ENCODE data around the gene MYO6.

MYO6 gene

DNA sequence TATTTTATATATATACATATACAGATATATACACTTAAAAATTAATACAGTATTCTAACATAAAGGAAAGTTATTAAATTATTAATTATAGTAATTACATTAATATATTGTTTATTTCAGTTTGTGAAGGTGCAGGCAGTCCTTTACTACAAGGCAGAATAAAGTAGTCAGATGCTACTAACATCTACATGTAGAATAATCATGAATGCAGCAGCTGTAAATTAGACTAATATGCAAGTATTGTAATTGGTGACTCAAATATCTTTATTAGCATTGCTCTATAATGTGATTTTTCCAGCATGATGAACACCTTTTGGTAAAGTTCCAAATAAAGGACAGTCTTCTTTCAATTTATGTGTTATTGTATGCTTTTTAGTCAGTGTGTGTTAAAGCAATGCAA, 17.3 kb downstream of the MYO6 start:
- ATAC-seq (no peak), DNase-seq (no peak)

DNA sequence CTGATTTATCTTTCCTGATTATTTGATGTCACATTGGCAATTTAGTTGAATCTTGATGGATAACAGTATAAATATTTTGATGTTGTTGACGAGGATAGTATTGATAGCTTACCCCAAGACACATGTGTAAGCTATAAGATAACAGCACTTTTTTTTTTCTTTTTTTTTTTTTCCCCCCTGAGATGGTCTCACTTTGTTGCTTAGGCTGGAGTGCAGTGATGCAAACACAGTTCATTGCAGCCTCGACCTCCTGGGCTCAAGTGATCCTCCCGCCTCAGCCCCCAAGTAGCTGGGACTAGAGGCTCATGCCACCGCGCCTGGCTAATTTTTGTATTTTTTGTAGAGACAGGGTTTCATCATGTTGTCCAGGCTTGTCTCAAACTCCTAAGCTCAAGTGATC, 21.8 kb downstream of the MYO6 start:
- ATAC-seq (no peak), DNase-seq (no peak)

DNA sequence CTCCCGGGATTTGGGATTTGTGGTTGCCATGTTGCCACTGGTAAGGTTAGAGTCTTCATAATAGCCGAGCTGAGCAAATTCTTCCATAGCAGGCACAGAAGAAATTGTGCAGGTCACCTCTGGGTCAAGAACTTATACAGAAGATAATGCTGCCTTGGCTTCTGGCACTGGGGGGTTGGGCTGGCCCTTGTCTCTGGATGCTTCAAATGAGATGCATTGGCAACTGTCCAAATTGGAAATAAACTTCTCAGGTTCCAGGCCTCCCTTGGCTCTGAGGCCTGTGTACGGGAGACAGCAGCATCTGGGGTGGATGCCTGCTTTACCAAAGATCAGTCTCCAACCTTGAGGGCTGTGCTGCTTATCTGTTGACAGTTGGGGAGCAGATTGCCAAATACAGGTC, 26.2 kb downstream of the MYO6 start:
- DNase-seq = no peak
- no peak for ATAC-seq

DNA sequence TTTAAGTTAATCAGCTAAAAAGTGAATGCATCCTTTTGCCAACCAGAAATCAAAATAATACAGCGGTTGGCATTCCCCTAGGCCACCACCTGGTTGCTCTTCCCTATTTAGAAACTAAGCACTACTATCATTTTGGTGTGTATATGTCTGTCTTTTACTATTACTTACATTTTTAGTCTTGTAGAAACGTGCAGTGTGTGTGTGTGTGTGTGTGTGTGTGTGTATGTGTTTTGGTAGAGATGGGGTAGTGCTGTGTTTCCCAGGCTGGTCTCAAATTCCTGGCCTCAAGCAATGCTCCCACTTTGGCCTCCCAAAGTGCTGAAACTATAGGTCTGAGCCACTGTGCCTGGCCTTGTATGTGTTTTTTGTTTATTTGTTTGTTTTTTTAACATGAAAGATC, 27.4 kb downstream of the MYO6 start:
- DNase-seq (no peak), ATAC-seq (no peak)

DNA sequence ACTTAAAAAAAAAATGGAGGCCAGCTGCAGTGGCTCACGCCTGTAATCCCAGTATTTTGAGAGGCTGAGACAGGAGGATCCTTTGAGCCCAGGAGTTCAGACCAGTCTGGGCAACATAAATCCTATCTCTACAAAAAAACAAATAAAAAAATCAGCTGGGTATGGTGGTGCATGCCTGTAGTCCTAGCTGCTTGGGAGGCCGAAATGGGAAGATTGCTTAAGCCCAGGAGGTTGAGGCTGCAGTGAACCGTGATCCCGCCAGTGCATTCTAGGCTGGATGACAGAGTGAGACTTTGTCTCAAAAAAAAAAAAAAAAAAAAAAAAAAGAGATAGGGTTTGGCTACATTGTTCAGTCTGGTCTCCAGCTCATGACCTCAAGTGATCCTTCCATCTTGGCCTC, 29.7 kb downstream of the MYO6 start:
- DNase-seq = no peak
- no peak for ATAC-seq

DNA sequence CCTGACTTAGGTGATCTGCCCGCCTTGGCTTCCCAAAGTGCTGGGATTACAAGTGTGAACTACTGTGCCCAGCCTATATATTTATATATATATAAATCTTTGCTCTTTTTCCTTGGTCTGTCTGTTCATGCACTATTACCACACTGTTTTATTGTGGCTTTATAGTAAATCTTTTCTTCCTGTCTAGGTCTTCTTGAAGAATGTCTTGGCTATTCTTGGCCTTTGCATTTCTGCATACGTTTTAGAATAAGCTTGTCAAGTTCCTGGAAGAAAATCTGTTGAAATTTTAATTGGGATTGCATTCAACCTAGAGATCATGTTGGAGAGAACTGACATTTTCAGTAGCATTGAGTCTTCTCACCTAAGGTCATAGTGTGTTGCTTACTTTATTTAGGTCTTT, 37.1 kb downstream of the MYO6 start:
- ATAC-seq (no peak), DNase-seq (no peak)

DNA sequence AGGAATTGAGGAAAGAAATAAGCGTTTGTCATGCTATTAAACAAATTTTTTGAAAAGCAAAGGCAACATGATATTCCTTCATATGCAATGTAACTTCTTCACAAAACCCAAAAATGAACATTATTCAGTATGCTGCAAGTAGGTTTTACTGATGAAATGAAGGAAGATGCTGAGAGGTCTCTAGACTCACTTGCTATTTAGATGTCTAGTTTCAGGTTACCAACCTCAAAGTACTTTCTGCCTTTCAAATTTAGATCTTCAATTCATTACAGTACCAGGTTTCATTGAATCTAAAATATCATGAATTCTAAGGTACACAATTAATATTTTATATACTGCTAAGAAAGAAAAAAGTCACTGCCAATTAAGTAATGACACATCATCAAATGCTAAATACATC, 39.9 kb downstream of the MYO6 start:
- DNase-seq = no peak
- no peak for ATAC-seq

DNA sequence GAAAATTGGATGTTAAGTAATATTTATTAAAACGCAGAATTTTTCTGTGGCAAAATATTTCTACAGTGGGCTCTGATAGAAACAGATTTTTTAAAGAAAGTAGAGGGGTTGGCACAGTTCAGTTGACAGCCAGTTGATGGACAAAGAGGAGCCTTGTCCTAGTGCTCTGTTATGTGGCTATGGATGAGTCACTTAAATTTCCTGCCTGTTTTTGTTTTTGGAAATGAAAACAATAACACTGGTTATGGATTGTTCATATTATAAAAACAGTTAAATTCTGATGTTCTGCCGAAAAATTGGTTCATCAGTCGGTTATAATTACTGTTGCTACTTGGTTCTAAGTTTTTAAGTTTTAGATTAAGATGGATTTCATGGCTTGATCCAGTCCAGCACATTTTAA, 42.8 kb downstream of the MYO6 start:
- no peak for DNase-seq
- no peak for ATAC-seq

DNA sequence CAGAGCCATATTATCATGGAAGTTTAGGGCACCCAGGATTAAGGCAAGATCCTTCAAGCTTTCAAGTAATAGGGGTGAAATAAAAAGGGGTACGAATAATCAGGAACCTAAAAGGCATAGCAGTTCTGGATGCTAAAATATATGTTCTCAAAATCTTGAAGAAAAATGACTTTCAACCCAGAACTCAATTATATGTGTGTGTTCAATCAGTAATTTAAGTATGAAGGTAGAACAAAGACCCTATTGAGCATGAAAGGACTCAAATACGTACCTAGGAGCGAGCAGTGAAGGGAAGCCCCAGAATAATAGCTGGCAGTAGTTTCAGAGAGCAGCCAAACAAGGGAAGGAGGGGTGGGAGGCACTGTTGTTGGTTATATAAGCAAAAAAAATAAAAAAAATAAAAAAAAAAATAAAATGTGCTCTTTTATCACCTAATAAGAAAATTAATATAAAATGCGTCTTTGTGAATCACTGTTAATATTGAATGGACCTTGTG, 45.4 kb downstream of the MYO6 start:
- DNase-seq (no peak), ATAC-seq (no peak)

DNA sequence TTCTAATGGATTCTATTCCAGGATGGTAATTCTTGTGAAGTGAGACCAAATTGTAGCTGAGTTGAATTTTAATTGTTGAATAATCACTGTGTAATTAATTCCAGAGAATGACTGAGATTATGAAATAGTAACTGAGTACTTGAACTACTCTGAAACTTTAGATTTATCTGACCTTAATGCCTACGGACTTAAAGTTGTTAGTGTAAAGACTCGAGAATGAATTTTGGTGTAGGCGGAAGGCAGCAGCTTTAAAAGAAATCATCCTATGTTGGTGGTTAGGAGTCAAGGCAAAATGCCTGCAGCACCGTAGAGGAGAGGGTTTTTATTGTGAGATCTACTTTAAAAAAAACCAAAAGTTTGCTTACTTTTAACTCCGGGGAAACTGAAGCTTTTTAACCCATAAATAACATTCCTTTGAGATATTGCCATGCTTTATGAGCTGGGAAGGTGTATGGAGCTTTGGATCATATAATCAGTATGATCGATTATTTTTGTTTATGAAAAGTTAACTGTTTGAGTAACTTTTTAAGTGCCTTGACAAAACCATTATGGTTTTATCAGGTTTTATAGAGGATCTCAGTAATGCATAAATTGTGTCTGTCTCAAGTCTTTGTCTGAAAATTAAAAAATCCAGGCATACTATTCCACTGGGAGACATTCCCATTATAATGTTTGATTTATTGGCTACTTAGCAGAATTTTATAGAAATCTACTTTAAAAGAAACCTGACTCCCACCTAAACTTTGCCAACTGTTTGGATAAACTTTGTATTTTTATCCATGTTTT, 46.1 kb downstream of the MYO6 start:
- ATAC-seq (no peak), DNase-seq (no peak)

DNA sequence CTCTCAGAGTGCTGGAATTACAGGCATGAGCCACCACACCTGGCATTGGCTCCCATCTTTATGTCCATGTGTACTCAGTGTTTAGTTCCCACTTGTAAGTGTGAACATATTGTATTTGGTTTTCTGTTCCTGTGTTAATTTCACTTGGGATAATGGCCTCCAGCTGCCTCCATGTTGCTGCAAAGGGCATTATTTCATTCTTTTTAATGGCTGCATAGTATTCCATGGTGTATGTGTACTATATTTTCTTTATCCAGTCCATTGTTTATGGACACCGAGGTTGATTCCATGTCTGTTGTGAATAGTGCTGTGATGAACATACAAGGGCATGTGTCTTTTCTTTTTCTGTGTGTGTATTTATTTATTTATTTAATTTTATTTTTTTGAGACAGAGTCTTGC, 47.7 kb downstream of the MYO6 start:
- ATAC-seq = no peak
- no peak for DNase-seq

DNA sequence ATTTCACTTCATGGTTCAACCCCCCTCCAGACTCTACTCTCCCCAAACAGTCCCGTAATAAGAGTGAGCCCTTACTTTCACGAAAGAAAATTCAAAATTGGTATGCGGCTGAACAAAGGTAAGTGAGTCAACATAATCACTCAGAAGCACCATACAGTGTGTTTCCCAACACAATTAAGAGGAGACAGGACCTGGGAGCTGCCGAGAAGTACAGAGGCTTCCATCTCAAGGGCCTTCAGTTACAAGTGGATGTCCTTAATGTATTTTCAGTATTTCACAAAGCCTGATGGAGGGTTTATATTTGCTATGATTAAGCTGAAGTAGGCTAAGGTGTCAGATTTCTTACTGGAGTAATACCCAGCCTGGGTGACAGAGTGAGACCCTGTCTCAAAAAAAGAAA, 51.1 kb downstream of the MYO6 start:
- DNase-seq (no peak), ATAC-seq (no peak)

DNA sequence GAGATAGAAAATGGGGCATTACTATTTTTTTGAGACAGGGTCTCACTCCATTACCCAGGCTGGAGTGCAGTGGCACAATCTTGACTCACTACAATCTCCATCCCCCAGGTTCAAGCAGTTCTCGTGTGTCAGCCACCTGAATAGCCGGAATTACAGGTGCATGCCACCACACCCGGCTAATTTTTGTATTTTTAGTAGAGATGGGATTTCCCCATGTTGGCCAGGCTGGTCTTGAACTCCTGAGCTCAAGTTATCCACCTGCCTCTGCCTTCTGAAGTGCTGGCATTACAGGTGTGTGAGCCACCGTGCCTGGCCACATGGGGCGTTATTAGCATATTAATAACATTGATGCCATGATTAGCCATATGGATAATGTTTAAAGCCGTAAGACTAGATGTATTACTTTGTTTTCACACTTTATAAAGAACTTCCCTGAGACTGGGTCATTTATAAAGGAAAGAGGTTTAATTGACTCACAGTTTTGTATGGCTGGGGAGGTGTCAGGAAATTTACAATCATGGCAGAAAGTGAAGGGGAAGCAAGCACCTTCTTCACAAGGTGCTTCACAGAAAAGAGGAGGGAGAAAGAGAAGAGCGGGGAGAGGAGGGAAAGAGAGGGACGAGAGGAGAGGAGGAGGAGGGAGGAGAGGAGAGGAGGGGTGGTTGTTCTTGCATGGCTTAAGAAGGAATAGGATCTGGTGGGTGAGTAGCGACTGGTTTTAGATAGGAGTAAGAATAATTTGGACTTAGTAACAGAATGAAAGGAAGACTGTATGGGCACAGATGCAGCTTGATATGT, 51.9 kb downstream of the MYO6 start:
- ATAC-seq (no peak), DNase-seq (no peak)

DNA sequence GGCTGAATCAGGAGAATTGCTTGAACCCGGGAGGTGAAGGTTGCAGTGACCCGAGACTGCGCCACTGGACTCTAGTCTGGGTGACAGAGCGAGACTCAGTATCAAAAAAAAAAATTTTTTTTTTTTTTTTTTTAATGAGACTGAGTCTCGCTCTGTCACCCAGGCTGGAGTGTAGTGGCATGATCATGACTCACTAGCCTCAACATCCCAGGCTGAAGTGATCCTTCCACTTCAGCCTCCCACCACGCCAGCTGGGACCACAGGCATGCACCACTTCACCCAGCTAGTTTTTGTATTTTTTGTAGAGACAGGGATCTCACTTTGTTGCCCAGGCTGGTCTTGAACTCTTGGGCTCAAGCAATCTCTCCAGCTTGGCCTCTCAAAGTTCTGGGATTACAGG, 53.3 kb downstream of the MYO6 start:
- no peak for DNase-seq

DNA sequence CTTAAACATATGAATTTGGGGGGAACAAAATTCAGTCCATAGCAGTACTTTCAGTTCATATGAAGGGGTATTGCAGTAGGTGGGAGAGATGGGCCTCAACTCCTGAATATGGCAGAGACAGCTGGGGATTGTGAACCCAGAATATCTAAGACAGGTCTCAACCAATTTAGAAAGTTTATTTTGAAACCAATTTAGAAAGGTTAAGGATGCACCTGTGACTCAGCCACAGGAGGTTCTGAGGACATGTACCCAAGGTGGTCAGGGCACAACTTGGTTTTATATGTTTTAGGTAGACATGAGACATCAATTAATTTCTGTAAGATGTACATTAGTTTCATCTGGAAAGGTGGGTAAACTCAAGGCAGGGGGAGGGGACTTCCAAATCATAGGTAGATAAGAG, 59.5 kb downstream of the MYO6 start:
- DNase-seq (no peak), ATAC-seq (no peak)

More for the DNA sequence above, 53.3 kb downstream of the MYO6 start:
- ATAC-seq = no peak

DNA sequence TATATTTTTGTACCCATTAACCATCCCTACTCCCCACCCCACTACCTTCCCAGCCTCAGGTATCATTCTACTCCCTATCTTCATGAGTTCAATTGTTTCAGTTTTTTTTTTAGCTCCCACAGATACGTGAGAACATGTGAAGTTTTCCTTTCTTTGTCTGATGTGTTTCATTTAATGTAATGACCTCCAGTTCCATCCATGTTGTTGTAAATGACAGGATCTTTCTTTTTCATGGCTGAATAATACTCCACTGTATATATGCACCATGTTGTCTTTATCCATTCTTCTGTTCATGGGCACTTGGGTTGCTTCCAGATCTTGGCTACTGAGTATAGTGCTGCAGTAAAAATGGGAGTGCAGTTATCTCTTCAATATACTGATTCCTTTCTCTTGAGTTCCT, 63.5 kb downstream of the MYO6 start:
- ATAC-seq = no peak
- no peak for DNase-seq

DNA sequence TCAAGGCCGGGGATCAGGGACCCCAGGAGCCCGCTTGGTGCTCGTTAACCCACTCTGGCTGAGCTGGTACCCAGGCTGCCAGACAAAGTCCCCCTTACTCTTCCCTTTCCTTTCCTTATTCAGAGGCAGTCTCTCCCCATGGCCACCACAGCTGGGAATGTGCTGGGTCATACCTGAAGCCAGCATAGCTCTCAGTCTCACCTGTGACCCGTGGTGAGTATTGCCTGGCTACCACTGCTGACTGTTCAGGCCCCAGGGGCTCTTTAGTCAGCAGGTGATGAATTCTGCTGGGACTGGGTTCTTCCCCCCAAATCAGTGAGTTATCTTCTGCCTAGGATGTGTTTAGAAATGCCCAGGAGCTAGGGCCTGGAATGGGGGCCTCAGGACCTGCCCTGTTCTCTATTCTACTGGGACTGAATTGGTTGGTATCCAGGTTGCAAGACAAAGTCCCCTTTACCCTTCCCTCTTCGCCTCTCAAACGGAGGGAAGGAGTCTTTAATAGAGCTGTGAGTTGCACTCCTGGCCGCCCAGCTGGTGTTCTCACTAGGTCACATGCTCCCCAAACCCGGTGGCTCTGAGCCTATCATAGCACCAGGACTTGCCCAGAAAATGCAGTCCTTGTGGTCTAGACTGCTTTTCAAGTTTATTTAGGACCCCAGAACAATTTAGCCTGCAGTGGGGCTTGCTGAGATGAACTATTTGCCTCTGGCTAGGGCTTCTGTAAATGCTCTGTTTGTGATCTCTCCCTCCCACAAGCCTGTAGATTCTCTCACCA, 64.6 kb downstream of the MYO6 start:
- DNase-seq = no peak
- ATAC-seq = no peak

DNA sequence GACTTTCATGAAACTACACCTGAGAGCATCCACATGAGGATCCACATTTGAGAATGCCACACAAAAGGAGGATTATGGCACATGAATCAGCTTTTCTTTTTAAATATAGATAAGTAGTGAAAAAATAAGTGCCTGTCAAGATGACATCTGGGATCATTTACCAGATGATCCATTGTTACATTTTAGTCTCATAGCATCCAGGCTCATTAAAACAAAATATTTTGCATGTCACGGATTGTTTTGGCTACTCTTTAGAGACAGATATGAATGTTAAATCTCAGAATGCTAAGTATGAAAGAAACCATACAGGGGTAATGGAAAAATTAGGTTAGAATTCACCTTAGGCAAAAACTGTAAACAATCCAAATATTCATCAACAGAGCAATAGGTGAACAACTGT, 66.7 kb downstream of the MYO6 start:
- DNase-seq (no peak), ATAC-seq (no peak)

DNA sequence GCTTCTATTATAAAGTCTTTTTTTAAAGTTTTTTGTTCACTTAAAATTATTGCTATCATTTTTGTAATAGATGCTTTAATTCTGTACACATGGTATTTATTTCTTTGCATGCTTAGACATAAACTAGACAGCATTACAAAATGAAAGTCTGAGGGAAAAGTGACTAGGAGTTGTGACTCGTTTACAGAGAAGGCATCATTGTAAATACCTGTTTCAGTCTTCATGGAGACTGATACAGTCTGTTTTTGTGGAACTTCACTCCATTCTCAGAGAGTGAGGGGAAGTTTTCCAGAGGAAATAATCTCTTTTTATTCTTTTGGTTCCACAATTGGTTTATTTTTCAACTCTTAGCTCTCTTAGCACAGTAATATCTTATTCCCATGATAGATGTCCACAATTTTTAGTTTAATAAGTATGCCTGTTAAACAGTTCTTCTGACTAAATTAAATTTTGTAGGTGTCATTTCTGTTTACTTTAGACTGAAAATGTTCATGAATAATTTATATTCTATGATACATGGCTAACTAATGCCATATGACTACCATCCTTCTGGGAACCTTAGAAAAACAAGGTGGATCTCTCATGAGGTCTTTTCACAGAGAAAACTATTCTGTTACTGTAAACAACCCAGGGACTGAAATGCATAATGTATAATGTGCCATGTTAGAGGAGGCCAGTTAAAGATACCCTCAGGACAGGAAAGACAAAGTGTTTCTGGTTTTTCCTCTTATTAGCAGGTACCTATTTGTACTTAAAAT, 69.2 kb downstream of the MYO6 start:
- DNase-seq (no peak), ATAC-seq (no peak)

DNA sequence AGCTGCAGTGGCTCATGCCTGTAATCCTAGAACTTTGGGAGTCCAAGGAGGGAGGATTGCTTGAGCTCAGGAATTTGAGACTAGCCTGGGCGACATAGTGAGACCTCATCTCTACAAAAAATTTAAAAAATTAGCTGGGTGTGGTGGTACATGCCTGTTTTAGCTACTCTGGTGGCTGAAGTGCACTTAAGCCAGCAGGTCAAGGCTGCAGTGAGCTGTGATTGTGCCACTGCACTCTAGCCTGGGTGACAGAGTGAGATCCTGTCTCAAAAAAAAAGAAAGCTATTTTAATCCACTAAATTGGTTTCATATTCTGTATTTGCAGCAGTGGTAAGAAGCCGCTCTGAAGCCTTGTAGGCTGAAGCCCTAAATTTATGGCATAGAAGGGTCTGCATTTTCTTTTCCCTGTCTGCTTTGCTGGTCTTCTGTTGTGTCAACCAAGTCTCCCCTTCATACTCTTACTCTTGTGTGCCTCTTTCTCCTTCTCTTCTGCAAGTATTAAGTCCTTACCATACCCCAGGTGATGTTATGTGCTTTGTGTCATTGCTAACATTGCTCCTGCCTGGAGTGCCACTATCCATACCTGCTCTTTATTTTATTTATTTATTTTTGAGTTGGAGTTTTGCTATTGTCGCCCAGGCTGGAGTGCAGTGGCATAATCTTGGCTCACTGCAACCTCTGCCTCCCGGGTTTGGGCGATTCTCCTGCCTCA, 70.9 kb downstream of the MYO6 start:
- no peak for ATAC-seq
- DNase-seq = no peak

DNA sequence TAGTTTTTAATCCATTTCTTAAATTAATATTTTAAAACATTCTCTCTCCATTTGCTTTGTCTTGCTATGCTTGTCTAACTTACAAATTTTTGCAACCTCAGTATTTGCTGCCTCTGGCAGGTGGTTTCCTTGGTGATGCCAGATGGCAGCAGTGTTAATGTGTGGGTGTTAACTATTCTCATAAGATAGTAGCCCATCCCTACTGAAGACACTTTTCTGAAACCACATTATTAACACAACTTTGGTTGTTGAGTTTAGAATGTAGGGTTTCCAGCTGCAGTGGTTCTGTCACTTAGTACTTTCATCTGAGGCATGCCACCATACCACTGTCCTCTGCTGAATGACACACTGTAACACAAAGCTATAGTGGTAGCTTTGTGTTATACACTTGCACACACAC, 75.1 kb downstream of the MYO6 start:
- no peak for ATAC-seq
- DNase-seq = no peak

DNA sequence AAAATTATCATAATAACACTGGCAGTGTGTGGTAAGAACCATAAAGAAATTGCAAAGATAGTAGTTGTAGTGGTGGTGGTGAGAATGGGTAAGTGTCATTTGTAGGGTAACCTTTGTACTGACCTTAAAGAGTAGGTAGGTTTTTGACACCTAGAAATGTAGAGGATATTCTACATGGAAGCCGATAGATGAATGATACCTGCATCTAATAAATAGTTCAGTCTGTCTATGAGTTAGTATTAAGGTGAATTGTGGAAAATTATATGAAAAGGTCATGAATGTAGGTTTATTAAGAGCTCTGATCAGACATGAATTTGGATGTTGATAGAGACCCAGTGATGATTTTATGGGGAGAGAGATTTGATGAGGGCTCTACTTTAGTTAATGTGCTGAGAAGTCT, 78.1 kb downstream of the MYO6 start:
- no peak for DNase-seq
- ATAC-seq = no peak
